ENCODE measurements around the gene CDH20. TPM values are rescaled to one million over a fixed set of nuclear protein-coding genes. Genes with fewer than 3 reads are reported as not detected.

Gene CDH20
- total and polyA plus RNA-seq, 4 experiments from 2014 or later, result not detected

DNA sequence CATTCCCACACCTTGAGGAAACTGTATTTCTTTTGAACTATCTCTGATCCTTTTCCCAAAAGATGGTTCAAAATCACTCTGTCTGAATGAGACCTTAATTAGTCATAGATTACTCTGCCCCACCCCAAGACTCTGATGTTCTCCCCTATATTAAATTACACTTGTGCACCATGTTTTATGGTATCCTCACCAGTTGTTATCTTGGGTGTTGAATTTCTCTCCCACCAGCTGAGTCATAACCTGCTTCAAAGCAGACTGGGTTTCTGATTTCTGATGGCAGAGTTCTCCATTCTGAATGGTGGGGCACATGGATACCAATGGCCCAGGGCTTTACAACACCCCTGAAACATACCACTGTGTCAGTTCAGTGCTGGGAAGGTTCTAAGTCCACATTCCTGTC is 15.0 kb downstream of the CDH20 start:
- Mint-ChIP-seq H3K27ac (no peak overlapping the region), H3K27me3 (no peaks in the 10 kb centered on the region), H3K4me3 (no peak overlapping the region), H3K9me3 (peaks cover 0 to 5% (median 0%) of the 10 kb centered on the region in 8 donors), H3K4me1 (no peaks in the 10 kb centered on the region), H3K36me3 (no peaks in the 10 kb centered on the region)
- Histone ChIP-seq H3K4me3 (ENCODE audit: low read length in 2 of 2) (no peak overlapping the region), H3K9me3 (ENCODE audit: control insufficient read depth in 1 of 2, low read length in 2 of 2) (no peaks in the 10 kb centered on the region), H3K27me3 (ENCODE audit: insufficient read depth, low read length) (no peaks in the 10 kb centered on the region), H3K27ac (ENCODE audit: low read depth, low read length) (no peak overlapping the region), H3K36me3 (ENCODE audit: insufficient read depth, low read length) (no peaks in the 10 kb centered on the region), H3K4me1 (ENCODE audit: insufficient read depth, low read length) (no peaks in the 10 kb centered on the region)
- no peak for DNase-seq
- CTCF ChIA-PET (ENCODE audit: partially characterized antibody), result no interaction called here
- POLR2A ChIA-PET (ENCODE audit: partially characterized antibody), result no interaction called here
- intact Hi-C loops (cut with micrococcal nuclease), result no loop called here

DNA sequence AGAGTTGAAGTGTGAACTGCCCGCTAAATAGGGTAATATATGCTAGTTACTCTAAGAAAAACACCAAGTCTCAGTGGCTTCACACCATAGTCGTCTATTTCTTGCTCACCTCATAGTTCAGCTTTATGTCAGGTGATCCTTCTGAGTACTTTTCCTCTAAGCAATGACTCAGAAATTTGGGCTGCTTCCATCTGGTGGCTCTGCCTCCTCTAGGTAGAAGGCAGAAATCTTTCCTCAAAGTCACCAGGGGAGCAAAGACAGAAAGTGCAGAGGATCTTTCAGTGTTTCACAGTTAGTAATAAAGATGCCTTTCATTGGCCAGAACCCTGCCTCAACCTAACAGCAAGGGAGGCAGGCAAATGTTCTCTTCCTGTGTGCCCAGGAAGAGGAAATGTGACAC is 17.3 kb downstream of the CDH20 start:
- Mint-ChIP-seq H3K27ac (no peak overlapping the region), H3K4me3 (no peak overlapping the region)
- POLR2A ChIA-PET (ENCODE audit: partially characterized antibody), result no interaction called here

DNA sequence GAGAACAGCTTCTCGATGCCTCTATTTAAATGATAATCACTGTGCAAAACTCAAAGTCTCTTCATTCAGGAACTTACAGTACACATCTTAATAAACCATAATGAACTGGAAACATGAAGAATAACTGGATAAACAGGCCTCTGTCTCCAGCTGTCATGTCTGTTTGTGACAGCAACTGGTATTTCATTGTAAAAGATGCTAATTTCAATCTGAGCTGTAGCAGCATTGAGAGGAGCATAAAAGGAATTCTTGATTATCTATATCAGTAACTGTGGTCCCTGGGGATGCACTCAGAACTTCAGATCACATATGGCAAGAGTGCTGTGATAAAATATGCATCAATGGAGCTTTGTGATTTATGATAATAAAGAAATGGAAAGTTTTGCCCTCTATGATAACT is 18.8 kb downstream of the CDH20 start:
- intact Hi-C loops (cut with micrococcal nuclease), result no loop called here
- CTCF ChIA-PET (ENCODE audit: partially characterized antibody), result no interaction called here
- POLR2A ChIA-PET (ENCODE audit: partially characterized antibody), result no interaction called here

More for the DNA sequence above, 17.3 kb downstream of the CDH20 start:
- CTCF ChIA-PET (ENCODE audit: partially characterized antibody), result no interaction called here
- Mint-ChIP-seq H3K4me1 (no peaks in the 10 kb centered on the region), H3K9me3 (peaks cover 0 to 5% (median 0%) of the 10 kb centered on the region in 8 donors), H3K36me3 (no peaks in the 10 kb centered on the region), H3K27me3 (no peaks in the 10 kb centered on the region)
- no peaks in the 10 kb centered on the region for H3K36me3 ChIP-seq (ENCODE audit: insufficient read depth, low read length)
- H3K27ac ChIP-seq (ENCODE audit: low read depth, low read length), result no peak overlapping the region
- H3K4me1 ChIP-seq (ENCODE audit: insufficient read depth, low read length), result no peaks in the 10 kb centered on the region
- no peak overlapping the region for H3K4me3 ChIP-seq (ENCODE audit: low read length in 2 of 2)
- intact Hi-C loops (cut with micrococcal nuclease), result no loop called here
- no peak for DNase-seq
- no peaks in the 10 kb centered on the region for H3K27me3 ChIP-seq (ENCODE audit: insufficient read depth, low read length)
- no peaks in the 10 kb centered on the region for H3K9me3 ChIP-seq (ENCODE audit: control insufficient read depth in 1 of 2, low read length in 2 of 2)

GRCh38 chr18:61352611-61353010 is 19.4 kb downstream of the CDH20 start:
- ChIA-PET POLR2A (ENCODE audit: partially characterized antibody) (no interaction called here), CTCF (ENCODE audit: partially characterized antibody) (no interaction called here)
- Mint-ChIP-seq H3K36me3 (no peaks in the 10 kb centered on the region), H3K27me3 (no peaks in the 10 kb centered on the region), H3K9me3 (peaks cover 0 to 5% (median 0%) of the 10 kb centered on the region in 8 donors), H3K4me3 (no peak overlapping the region), H3K4me1 (no peaks in the 10 kb centered on the region), H3K27ac (no peak overlapping the region)
- H3K27me3 ChIP-seq (ENCODE audit: insufficient read depth, low read length), result no peaks in the 10 kb centered on the region
- DNase-seq, result no peak
- no peaks in the 10 kb centered on the region for H3K9me3 ChIP-seq (ENCODE audit: control insufficient read depth in 1 of 2, low read length in 2 of 2)
- no peak overlapping the region for H3K4me3 ChIP-seq (ENCODE audit: low read length in 2 of 2)
- no peaks in the 10 kb centered on the region for H3K36me3 ChIP-seq (ENCODE audit: insufficient read depth, low read length)
- no peaks in the 10 kb centered on the region for H3K4me1 ChIP-seq (ENCODE audit: insufficient read depth, low read length)
- intact Hi-C loops (cut with micrococcal nuclease), result no loop called here
- H3K27ac ChIP-seq (ENCODE audit: low read depth, low read length), result no peak overlapping the region

More for the DNA sequence above, 18.8 kb downstream of the CDH20 start:
- Histone ChIP-seq H3K4me1 (ENCODE audit: insufficient read depth, low read length) (no peaks in the 10 kb centered on the region), H3K4me3 (ENCODE audit: low read length in 2 of 2) (no peak overlapping the region), H3K27me3 (ENCODE audit: insufficient read depth, low read length) (no peaks in the 10 kb centered on the region), H3K36me3 (ENCODE audit: insufficient read depth, low read length) (no peaks in the 10 kb centered on the region), H3K9me3 (ENCODE audit: control insufficient read depth in 1 of 2, low read length in 2 of 2) (no peaks in the 10 kb centered on the region), H3K27ac (ENCODE audit: low read depth, low read length) (no peak overlapping the region)
- DNase-seq, result no peak
- Mint-ChIP-seq H3K36me3 (no peaks in the 10 kb centered on the region), H3K27me3 (no peaks in the 10 kb centered on the region), H3K27ac (no peak overlapping the region), H3K9me3 (peaks cover 0 to 5% (median 0%) of the 10 kb centered on the region in 8 donors), H3K4me1 (no peaks in the 10 kb centered on the region), H3K4me3 (no peak overlapping the region)

DNA sequence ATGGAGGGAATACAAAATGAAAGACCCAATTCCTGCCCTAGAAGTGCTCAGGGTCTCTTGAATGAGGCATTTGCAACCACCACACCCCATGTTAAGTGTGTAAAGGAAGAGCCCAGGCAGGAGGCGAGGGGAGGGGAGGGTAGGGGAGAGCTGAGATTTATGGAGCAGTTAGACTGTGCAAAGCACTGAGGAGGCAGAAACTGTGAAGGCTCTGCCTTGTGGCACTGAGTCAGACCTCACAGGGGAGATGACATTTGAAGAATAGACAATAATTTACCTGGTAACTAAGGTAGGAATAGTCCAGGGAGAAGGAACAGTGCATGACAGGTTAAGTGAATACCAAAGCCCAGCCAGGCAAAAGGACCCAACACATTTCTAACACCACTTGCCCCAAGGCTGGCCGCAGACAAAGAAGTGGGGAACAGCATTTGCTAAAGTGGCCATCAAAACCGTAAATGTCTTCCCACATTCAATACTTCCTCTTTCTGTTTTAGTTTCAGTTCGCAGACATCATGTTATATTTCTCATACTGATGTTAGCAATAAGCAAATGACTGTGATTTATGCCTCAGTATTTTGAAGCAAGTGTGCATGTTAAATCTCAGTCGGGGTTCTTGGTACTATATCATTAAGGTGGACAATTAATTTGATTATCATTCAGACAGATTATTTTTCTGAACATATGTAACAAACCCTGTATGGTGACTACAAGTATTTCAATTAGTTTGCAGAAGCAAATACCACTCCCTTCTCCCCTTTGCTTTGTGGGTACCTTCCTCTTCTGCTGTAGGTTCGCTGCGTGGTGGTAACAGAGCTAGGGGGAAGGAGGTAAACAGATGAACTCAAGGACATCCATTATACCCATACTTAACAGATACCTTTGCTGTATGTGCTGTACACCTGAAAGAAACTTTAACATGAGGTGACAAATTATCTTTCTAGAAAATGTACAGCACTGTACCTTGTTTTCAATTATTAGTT is 27.5 kb downstream of the CDH20 start:
- peaks cover 0 to 7% (median 0%) of the 10 kb centered on the region in 8 donors for H3K9me3 Mint-ChIP-seq
- POLR2A ChIA-PET (ENCODE audit: partially characterized antibody), result no interaction called here
- no peak overlapping the region for H3K27ac ChIP-seq (ENCODE audit: low read depth, low read length)
- DNase-seq, result no peak
- peaks cover 0 to 2% of the 10 kb centered on the region in 2 donors for H3K27me3 Mint-ChIP-seq
- H3K4me3 Mint-ChIP-seq, result peak overlapping the region in 6 of 8 donors; percentile 9 to 66 (median 32)
- H3K27ac Mint-ChIP-seq, result no peak overlapping the region
- no peaks in the 10 kb centered on the region for H3K36me3 ChIP-seq (ENCODE audit: insufficient read depth, low read length)
- CTCF ChIA-PET (ENCODE audit: partially characterized antibody), result no interaction called here
- no peaks in the 10 kb centered on the region for H3K27me3 ChIP-seq (ENCODE audit: insufficient read depth, low read length)
- no peaks in the 10 kb centered on the region for H3K36me3 Mint-ChIP-seq
- intact Hi-C loops (cut with micrococcal nuclease), result no loop called here
- peaks cover 0 to 4% (median 1%) of the 10 kb centered on the region in 4 donors for H3K4me1 Mint-ChIP-seq
- no peak overlapping the region for H3K4me3 ChIP-seq (ENCODE audit: low read length in 2 of 2)
- no peaks in the 10 kb centered on the region for H3K4me1 ChIP-seq (ENCODE audit: insufficient read depth, low read length)
- no peaks in the 10 kb centered on the region for H3K9me3 ChIP-seq (ENCODE audit: control insufficient read depth in 1 of 2, low read length in 2 of 2)

DNA sequence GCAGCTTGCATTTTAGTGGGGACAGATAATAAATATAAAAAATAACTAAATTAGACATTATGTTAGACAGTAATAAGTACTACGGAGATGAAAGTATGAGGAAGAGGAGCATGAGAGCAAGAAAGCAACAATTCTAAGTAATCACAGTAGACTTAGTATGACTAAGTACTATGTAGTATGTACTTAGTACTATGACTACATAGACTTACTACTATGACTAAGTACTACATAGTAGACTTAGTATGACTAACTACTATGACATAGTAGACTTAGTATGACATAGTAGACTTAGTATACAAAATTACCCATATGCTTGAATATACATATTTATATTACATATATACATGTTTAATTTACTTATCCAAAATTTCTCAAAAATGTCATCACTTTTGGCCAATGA is 29.3 kb downstream of the CDH20 start:
- Histone ChIP-seq H3K4me3 (ENCODE audit: low read length in 2 of 2) (no peak overlapping the region), H3K27me3 (ENCODE audit: insufficient read depth, low read length) (no peaks in the 10 kb centered on the region), H3K36me3 (ENCODE audit: insufficient read depth, low read length) (no peaks in the 10 kb centered on the region), H3K27ac (ENCODE audit: low read depth, low read length) (no peak overlapping the region), H3K9me3 (ENCODE audit: control insufficient read depth in 1 of 2, low read length in 2 of 2) (no peaks in the 10 kb centered on the region), H3K4me1 (ENCODE audit: insufficient read depth, low read length) (no peaks in the 10 kb centered on the region)
- Mint-ChIP-seq H3K27ac (no peak overlapping the region), H3K4me3 (no peak overlapping the region), H3K36me3 (no peaks in the 10 kb centered on the region), H3K4me1 (peaks cover 0 to 4% (median 1%) of the 10 kb centered on the region in 4 donors), H3K27me3 (peaks cover 0 to 2% of the 10 kb centered on the region in 2 donors), H3K9me3 (peaks cover 0 to 7% (median 0%) of the 10 kb centered on the region in 8 donors)
- no peak for DNase-seq
- intact Hi-C loops (cut with micrococcal nuclease), result no loop called here
- ChIA-PET POLR2A (ENCODE audit: partially characterized antibody) (no interaction called here), CTCF (ENCODE audit: partially characterized antibody) (no interaction called here)

GRCh38 chr18:61364953-61365352 is 31.7 kb downstream of the CDH20 start:
- Mint-ChIP-seq H3K27me3 (peaks cover 0 to 2% of the 10 kb centered on the region in 2 donors), H3K4me1 (peaks cover 0 to 4% (median 1%) of the 10 kb centered on the region in 4 donors), H3K9me3 (peaks cover 0 to 7% (median 0%) of the 10 kb centered on the region in 8 donors), H3K27ac (no peak overlapping the region), H3K36me3 (no peaks in the 10 kb centered on the region), H3K4me3 (no peak overlapping the region)
- no peak for DNase-seq
- no peaks in the 10 kb centered on the region for H3K9me3 ChIP-seq (ENCODE audit: control insufficient read depth in 1 of 2, low read length in 2 of 2)
- intact Hi-C loops (cut with micrococcal nuclease), result no loop called here
- no peaks in the 10 kb centered on the region for H3K27me3 ChIP-seq (ENCODE audit: insufficient read depth, low read length)
- CTCF ChIA-PET (ENCODE audit: partially characterized antibody), result no interaction called here
- H3K36me3 ChIP-seq (ENCODE audit: insufficient read depth, low read length), result no peaks in the 10 kb centered on the region
- POLR2A ChIA-PET (ENCODE audit: partially characterized antibody), result no interaction called here
- no peak overlapping the region for H3K4me3 ChIP-seq (ENCODE audit: low read length in 2 of 2)
- no peak overlapping the region for H3K27ac ChIP-seq (ENCODE audit: low read depth, low read length)
- H3K4me1 ChIP-seq (ENCODE audit: insufficient read depth, low read length), result no peaks in the 10 kb centered on the region
